GM10847 (cell line): ENCODE data around the gene TRIM67.

ENCODE experiments used
- POLR2A ChIP-seq: IDR thresholded peaks from 2 replicates; pipeline ENCODE4 v1.6.1; 2011; ENCODE audit not compliant: insufficient read length; ENCODE audit errors: extremely low read depth

The TRIM67 gene

GRCh38 chr1:231209531-231209930, 47.7 kb downstream of the TRIM67 start:
- no peak for TF ChIP-seq POLR2A

- no peak for TF ChIP-seq POLR2A
Observed at GRCh38 chr1:231210126-231210525, 48.3 kb downstream of the TRIM67 start.

GRCh38 chr1:231211005-231211857, 49.4 kb downstream of the TRIM67 start:
- peak; percentile 18 for TF ChIP-seq POLR2A

GRCh38 chr1:231213831-231214573, 52.1 kb downstream of the TRIM67 start:
- TF ChIP-seq POLR2A, result no peak

GRCh38 chr1:231214918-231215680, 53.2 kb downstream of the TRIM67 start:
- no peak for TF ChIP-seq POLR2A

GRCh38 chr1:231215681-231216385, 54.0 kb downstream of the TRIM67 start:
- no peak for TF ChIP-seq POLR2A

GRCh38 chr1:231216498-231216897, 54.6 kb downstream of the TRIM67 start:
- TF ChIP-seq POLR2A, result no peak

GRCh38 chr1:231217056-231217455, 55.2 kb downstream of the TRIM67 start:
- no peak for TF ChIP-seq POLR2A

GRCh38 chr1:231218078-231218477, 56.2 kb downstream of the TRIM67 start:
- no peak for TF ChIP-seq POLR2A

- TF ChIP-seq POLR2A, result no peak
Observed at GRCh38 chr1:231219422-231220401, 57.9 kb downstream of the TRIM67 start.

GRCh38 chr1:231220801-231221200, 58.9 kb downstream of the TRIM67 start:
- TF ChIP-seq POLR2A, result no peak

- no peak for TF ChIP-seq POLR2A
Observed at GRCh38 chr1:231226156-231226555, 64.3 kb downstream of the TRIM67 start.

GRCh38 chr1:231231511-231231910, 69.7 kb downstream of the TRIM67 start:
- TF ChIP-seq POLR2A, result no peak
